ENCODE measurements around the gene SYTL4. TPM values are rescaled to one million over a fixed set of nuclear protein-coding genes. Genes with fewer than 3 reads are reported as not detected.

The SYTL4 gene
- total and polyA plus RNA-seq, 2 experiments from 2014 or later: 23.9 to 37.5 TPM

DNA sequence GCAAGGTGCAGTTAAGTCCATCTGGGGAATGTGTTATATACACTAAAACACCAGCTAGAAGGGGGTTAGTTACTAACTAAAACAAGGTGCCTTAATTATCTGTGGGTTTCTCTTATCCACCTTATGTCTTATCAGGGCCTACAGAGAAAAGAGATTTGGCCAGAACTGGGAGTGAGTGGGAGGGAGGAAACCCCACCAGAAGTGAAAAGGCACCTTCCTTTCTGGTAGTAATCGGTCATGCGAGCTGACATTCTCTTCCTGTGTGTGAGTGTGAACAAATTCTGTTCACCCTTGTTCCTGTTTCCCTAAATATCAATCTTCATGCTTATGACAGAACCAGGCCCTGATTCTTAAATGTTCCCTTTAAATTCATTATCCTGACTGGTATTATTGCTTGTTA lies 44.4 kb downstream of the SYTL4 start:
- no peaks in the 10 kb centered on the region for H3K9me3 ChIP-seq (ENCODE audit: low read depth)
- TF ChIP-seq CTCF (IDR thresholded peaks at IDR 0.05; ENCODE audit: low read depth, low read length): no peak
- H3K36me3 ChIP-seq: no peaks in the 10 kb centered on the region
- H3K27ac ChIP-seq: no peak overlapping the region
- H3K4me1 ChIP-seq (ENCODE audit: low read depth): no peaks in the 10 kb centered on the region
- DNase-seq (ENCODE audit: low read depth in 1 of 2, low spot score in 1 of 2): no peak
- H3K4me3 ChIP-seq: no peak overlapping the region
- H3K27me3 ChIP-seq: no peaks in the 10 kb centered on the region

- no peak for TF ChIP-seq CTCF (IDR thresholded peaks at IDR 0.05; ENCODE audit: low read depth, low read length)
Observed at GRCh38 chrX:100687128-100687527, 44.8 kb downstream of the SYTL4 start.

GRCh38 chrX:100685997-100686305 lies 46.0 kb downstream of the SYTL4 start:
- Histone ChIP-seq H3K27ac (no peak overlapping the region), H3K36me3 (no peaks in the 10 kb centered on the region), H3K9me3 (ENCODE audit: low read depth) (no peaks in the 10 kb centered on the region), H3K4me1 (ENCODE audit: low read depth) (peaks cover 6% of the 10 kb centered on the region), H3K4me3 (no peak overlapping the region), H3K27me3 (no peaks in the 10 kb centered on the region)
- TF ChIP-seq CTCF (IDR thresholded peaks at IDR 0.05; ENCODE audit: low read depth, low read length): no peak
- DNase-seq (ENCODE audit: low read depth in 1 of 2, low spot score in 1 of 2): no peak

More at GRCh38 chrX:100687128-100687527, 44.8 kb downstream of the SYTL4 start:
- DNase-seq (ENCODE audit: low read depth in 1 of 2, low spot score in 1 of 2): no peak
- Histone ChIP-seq H3K9me3 (ENCODE audit: low read depth) (no peaks in the 10 kb centered on the region), H3K27ac (no peak overlapping the region), H3K27me3 (no peaks in the 10 kb centered on the region), H3K4me1 (ENCODE audit: low read depth) (no peaks in the 10 kb centered on the region), H3K4me3 (no peak overlapping the region), H3K36me3 (no peaks in the 10 kb centered on the region)

GRCh38 chrX:100685284-100685996 lies 46.5 kb downstream of the SYTL4 start:
- H3K36me3 ChIP-seq: no peaks in the 10 kb centered on the region
- no peaks in the 10 kb centered on the region for H3K27me3 ChIP-seq
- peak; percentile 74 for TF ChIP-seq CTCF (IDR thresholded peaks at IDR 0.05; ENCODE audit: low read depth, low read length)
- DNase-seq (ENCODE audit: low read depth in 1 of 2, low spot score in 1 of 2): peak; percentile 69 to 84
- no peak overlapping the region for H3K4me3 ChIP-seq
- no peak overlapping the region for H3K27ac ChIP-seq
- no peaks in the 10 kb centered on the region for H3K9me3 ChIP-seq (ENCODE audit: low read depth)
- peaks cover 11% of the 10 kb centered on the region for H3K4me1 ChIP-seq (ENCODE audit: low read depth)

- no peak overlapping the region for H3K27ac ChIP-seq
- DNase-seq (ENCODE audit: low read depth in 1 of 2, low spot score in 1 of 2): no peak
Observed at GRCh38 chrX:100682939-100683338, 49.0 kb downstream of the SYTL4 start.

More at GRCh38 chrX:100682939-100683338, 49.0 kb downstream of the SYTL4 start:
- no peak for TF ChIP-seq CTCF (IDR thresholded peaks at IDR 0.05; ENCODE audit: low read depth, low read length)
- Histone ChIP-seq H3K9me3 (ENCODE audit: low read depth) (no peaks in the 10 kb centered on the region), H3K36me3 (no peaks in the 10 kb centered on the region), H3K4me3 (no peak overlapping the region), H3K27me3 (no peaks in the 10 kb centered on the region), H3K4me1 (ENCODE audit: low read depth) (peaks cover 26% of the 10 kb centered on the region)
